RWPE2 (cell line): ENCODE data around the gene GSDME.
"Not testable (repeated sequence)": the region's sequence is repeated elsewhere in the genome, so short reads cannot be mapped to it uniquely, and the experiment has no call there.

Experiments used
- ATAC-seq: fragments of 200-7000 bp; cut with Tn5 transposase; 3 replicates; pipeline ENCODE4 v1.9.1; 2021; ENCODE audit warnings: low read depth
- DNase-seq: peaks from one replicate; pipeline ENCODE4 v3.0.0-alpha.2; 2020; ENCODE audit warnings: low spot score
- H3K27ac ChIP-seq: fragments of 450-650 bp; 2 replicates; pipeline ENCODE4 v1.5.1; 2017; ENCODE audit warnings: mild to moderate bottlenecking; ENCODE audit not compliant: poor library complexity, severe bottlenecking
- H3K27me3 ChIP-seq: fragments of 250-450 bp; sonication (Bioruptor Pico); 2 replicates; pipeline ENCODE4 v1.5.1; 2021; ENCODE audit warnings: mild to moderate bottlenecking, moderate library complexity; ENCODE audit not compliant: insufficient read depth, poor library complexity, severe bottlenecking
- H3K36me3 ChIP-seq: fragments of 250-450 bp; sonication (Bioruptor Pico); 2 replicates; pipeline ENCODE4 v1.5.1; 2020; ENCODE audit warnings: low read depth, mild to moderate bottlenecking, moderate library complexity
- H3K4me1 ChIP-seq: fragments of 250-450 bp; sonication (Bioruptor Pico); 2 replicates; pipeline ENCODE4 v1.5.1; 2021; ENCODE audit warnings: mild to moderate bottlenecking, moderate library complexity; ENCODE audit not compliant: insufficient read depth, poor library complexity, severe bottlenecking
- H3K4me3 ChIP-seq: fragments of 250-450 bp; sonication (Bioruptor Pico); 2 replicates; pipeline ENCODE4 v1.5.1; 2021; ENCODE audit warnings: mild to moderate bottlenecking, moderate library complexity; ENCODE audit not compliant: severe bottlenecking
- H3K9me3 ChIP-seq: fragments of 250-450 bp; sonication (Bioruptor Pico); 2 replicates; pipeline ENCODE4 v1.5.1; 2021; ENCODE audit warnings: mild to moderate bottlenecking, moderate library complexity; ENCODE audit not compliant: severe bottlenecking
- TF ChIP-seq, protein P1 (sequence below): fragments of 450-650 bp; IDR thresholded peaks from one replicate; pipeline ENCODE4 v1.5.1; 2017; ENCODE audit warnings: mild to moderate bottlenecking, moderate library complexity; ENCODE audit not compliant: poor library complexity, severe bottlenecking

Gene GSDME

DNA sequence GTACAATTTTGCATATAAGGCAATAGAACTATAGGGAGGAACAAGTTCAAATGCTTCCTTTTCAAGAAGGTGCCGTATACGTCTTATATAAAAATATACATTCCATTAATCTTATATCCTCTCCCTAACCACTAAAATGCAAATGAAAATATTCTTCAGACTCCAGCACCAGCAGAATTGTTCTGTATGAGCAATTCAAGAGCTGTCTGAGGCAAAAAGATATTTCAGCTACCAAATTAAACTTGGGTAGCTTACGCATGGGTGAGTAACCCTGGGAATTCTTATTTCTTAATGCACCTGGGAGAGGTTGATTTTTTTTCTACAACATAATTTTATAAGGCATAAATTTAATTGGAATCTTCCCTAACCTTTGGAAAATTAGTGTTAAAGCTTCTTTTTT, 42.2 kb upstream of the GSDME start:
- no peak for ATAC-seq
- no peak for DNase-seq
- Histone ChIP-seq H3K4me3 (no peak overlapping the region), H3K27ac (no peak overlapping the region), H3K27me3 (no peaks in the 10 kb centered on the region), H3K4me1 (no peaks in the 10 kb centered on the region), H3K9me3 (no peaks in the 10 kb centered on the region), H3K36me3 (peaks cover 39% of the 10 kb centered on the region)
- TF ChIP-seq, protein P1, sequence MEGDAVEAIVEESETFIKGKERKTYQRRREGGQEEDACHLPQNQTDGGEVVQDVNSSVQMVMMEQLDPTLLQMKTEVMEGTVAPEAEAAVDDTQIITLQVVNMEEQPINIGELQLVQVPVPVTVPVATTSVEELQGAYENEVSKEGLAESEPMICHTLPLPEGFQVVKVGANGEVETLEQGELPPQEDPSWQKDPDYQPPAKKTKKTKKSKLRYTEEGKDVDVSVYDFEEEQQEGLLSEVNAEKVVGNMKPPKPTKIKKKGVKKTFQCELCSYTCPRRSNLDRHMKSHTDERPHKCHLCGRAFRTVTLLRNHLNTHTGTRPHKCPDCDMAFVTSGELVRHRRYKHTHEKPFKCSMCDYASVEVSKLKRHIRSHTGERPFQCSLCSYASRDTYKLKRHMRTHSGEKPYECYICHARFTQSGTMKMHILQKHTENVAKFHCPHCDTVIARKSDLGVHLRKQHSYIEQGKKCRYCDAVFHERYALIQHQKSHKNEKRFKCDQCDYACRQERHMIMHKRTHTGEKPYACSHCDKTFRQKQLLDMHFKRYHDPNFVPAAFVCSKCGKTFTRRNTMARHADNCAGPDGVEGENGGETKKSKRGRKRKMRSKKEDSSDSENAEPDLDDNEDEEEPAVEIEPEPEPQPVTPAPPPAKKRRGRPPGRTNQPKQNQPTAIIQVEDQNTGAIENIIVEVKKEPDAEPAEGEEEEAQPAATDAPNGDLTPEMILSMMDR, result no peak

DNA sequence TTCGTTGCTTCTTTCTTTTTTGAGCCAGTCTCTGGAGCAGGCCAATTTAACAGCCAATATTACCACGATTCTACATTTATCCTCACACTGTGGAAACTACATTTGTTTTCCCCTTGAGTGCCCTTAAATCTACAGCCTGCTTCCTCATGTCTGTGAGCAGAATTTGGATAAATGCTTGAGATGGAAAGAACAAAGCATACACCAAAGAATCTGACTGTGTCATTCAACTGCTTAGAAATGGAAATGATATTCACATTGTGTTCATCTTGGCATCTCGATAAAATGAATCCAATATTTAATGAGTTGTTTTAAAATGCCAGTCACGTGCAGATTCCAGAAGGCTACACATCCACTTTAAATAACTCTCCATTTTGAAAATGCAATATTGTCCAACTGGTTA, 41.0 kb upstream of the GSDME start:
- H3K4me1 ChIP-seq, result no peaks in the 10 kb centered on the region
- H3K36me3 ChIP-seq, result peaks cover 29% of the 10 kb centered on the region
- TF ChIP-seq, protein P1, result no peak
- no peaks in the 10 kb centered on the region for H3K27me3 ChIP-seq
- DNase-seq (no peak), ATAC-seq (no peak)
- H3K4me3 ChIP-seq, result no peak overlapping the region
- no peaks in the 10 kb centered on the region for H3K9me3 ChIP-seq
- H3K27ac ChIP-seq, result no peak overlapping the region

GRCh38 chr7:24797270-24797669, 40.0 kb upstream of the GSDME start:
- DNase-seq, result no peak
- ATAC-seq, result peak; percentile 35; the same call in 1 of the 3 replicates
- TF ChIP-seq, protein P1, result no peak

GRCh38 chr7:24795407-24795767, 38.1 kb upstream of the GSDME start:
- Histone ChIP-seq H3K27ac (no peak overlapping the region), H3K9me3 (no peaks in the 10 kb centered on the region), H3K27me3 (no peaks in the 10 kb centered on the region), H3K36me3 (0 out of 2 replicates have a peak, but pooled peaks cover 8% of the 10 kb centered on the region), H3K4me1 (no peaks in the 10 kb centered on the region), H3K4me3 (no peak overlapping the region)
- TF ChIP-seq, protein P1, result no peak
- ATAC-seq (no peak), DNase-seq (no peak)

More at GRCh38 chr7:24797270-24797669, 40.0 kb upstream of the GSDME start:
- Histone ChIP-seq H3K27ac (no peak overlapping the region), H3K27me3 (no peaks in the 10 kb centered on the region), H3K9me3 (no peaks in the 10 kb centered on the region), H3K4me3 (no peak overlapping the region), H3K4me1 (no peaks in the 10 kb centered on the region), H3K36me3 (peaks cover 19% of the 10 kb centered on the region)

DNA sequence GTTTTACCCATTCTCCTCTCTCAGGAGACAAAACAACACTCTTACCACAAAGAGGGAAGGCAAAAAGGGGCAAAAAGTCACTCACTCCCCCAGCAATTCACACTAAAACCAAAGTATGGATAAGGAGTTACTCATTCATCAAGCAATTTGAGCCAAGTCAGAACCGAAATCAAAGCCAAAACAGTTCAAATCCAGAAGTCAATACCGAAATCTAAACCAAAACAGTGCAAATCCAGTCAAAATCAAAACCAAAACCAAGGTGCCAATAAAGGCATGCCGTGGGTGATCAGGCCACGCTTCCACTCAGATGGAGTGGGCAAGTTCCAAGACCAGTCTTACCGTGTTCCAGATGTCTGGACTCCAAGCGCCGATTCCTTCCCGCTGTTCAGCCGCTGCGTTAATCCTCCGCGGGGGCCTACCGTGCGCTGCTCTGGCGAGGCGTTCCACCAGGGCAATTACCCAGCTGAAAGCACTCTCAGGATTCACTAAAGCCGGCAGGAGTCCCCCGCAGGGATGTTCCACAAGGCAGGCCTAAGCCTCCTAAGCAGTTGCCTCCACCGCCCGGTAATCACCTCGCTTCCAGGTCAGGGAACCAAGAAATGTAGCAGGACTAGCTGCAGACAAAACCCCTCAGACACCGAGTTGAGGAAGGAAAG, 37.6 kb upstream of the GSDME start:
- not testable (repeated sequence) for H3K4me1 ChIP-seq, DNase-seq, H3K27ac ChIP-seq, H3K4me3 ChIP-seq, ATAC-seq, H3K27me3 ChIP-seq, H3K9me3 ChIP-seq, H3K36me3 ChIP-seq
